HepG2 (cell line): ENCODE measurements around the gene EIF4H. TPM values are rescaled to one million over a fixed set of nuclear protein-coding genes. Genes with fewer than 3 reads are reported as not detected.

Source experiments
- BCL3 ChIP-seq: sonication (generic); formaldehyde crosslinking; IDR thresholded peaks from 2 replicates; pipeline ENCODE4 v1.5.1; 2020; ENCODE audit warnings: mild to moderate bottlenecking, missing genetic modification reagents, moderate library complexity
- MYNN ChIP-seq: sonication (generic); formaldehyde crosslinking; IDR thresholded peaks from 2 replicates; pipeline ENCODE4 v1.4.0; 2020; ENCODE audit warnings: mild to moderate bottlenecking, low read depth, missing genetic modification reagents
- NFKBIZ ChIP-seq: IDR thresholded peaks from 2 replicates; pipeline ENCODE4 v1.6.1; 2018; ENCODE audit warnings: missing genetic modification reagents, missing compliant biosample characterization
- POGK ChIP-seq: sonication (generic); formaldehyde crosslinking; conservative IDR thresholded peaks from 2 replicates; pipeline ENCODE4 v1.8.0; 2022; ENCODE audit warnings: mild to moderate bottlenecking, moderate library complexity, missing genetic modification reagents
- RXRB ChIP-seq: IDR thresholded peaks from 2 replicates; pipeline ENCODE4 v1.6.1; 2016; ENCODE audit warnings: borderline replicate concordance, missing genetic modification reagents, missing compliant biosample characterization
- SETDB1 ChIP-seq: sonication (generic); formaldehyde crosslinking; IDR thresholded peaks from 2 replicates; pipeline ENCODE4 v1.5.1; 2020; ENCODE audit warnings: missing genetic modification reagents, mild to moderate bottlenecking, borderline replicate concordance
- SMYD3 ChIP-seq: sonication (generic); formaldehyde crosslinking; IDR thresholded peaks from 2 replicates; pipeline ENCODE4 v1.8.1; 2023; ENCODE audit warnings: mild to moderate bottlenecking, missing genetic modification reagents
- SNAPC5 ChIP-seq: sonication (generic); formaldehyde crosslinking; IDR thresholded peaks from 2 replicates; pipeline ENCODE4 v1.8.1; 2023; ENCODE audit warnings: mild to moderate bottlenecking, missing genetic modification reagents, borderline replicate concordance
- ZNF260 ChIP-seq: sonication (generic); formaldehyde crosslinking; IDR thresholded peaks from 2 replicates; pipeline ENCODE4 v1.4.0; 2020; ENCODE audit warnings: missing genetic modification reagents, low read depth, mild to moderate bottlenecking, borderline replicate concordance
- ZNF326 ChIP-seq: sonication (generic); formaldehyde crosslinking; IDR thresholded peaks from 2 replicates; pipeline ENCODE4 v1.4.0; 2020; ENCODE audit warnings: missing genetic modification reagents, borderline replicate concordance
- ZNF567 ChIP-seq: sonication (generic); formaldehyde crosslinking; IDR thresholded peaks from 2 replicates; pipeline ENCODE4 v1.8.1; 2023; ENCODE audit warnings: mild to moderate bottlenecking, missing genetic modification reagents, borderline replicate concordance
- ZNF614 ChIP-seq: IDR thresholded peaks from 2 replicates; pipeline ENCODE4 v1.6.1; 2018; ENCODE audit warnings: missing biosample characterization, missing genetic modification reagents, inconsistent platforms, borderline replicate concordance
- ZSCAN12 ChIP-seq: sonication (generic); formaldehyde crosslinking; IDR thresholded peaks from 2 replicates; pipeline ENCODE4 v1.9.0; 2021; ENCODE audit warnings: mild to moderate bottlenecking, missing genetic modification reagents
- polyA plus RNA-seq, 8 experiments: library from polyadenylated mRNA; depleted of rRNA in 3 of 8; stranded (reverse) in 7 of 8; unstranded in 1 of 8; fragments of >200 nt; fragmentation: Illumina TruSeq in 4 of 8; extraction: Trizol in 4 of 8; gene quantifications; 2 replicates each; pipeline versions ENCODE4 v1.2.1 to v1.2.3, GENCODE V29; 2011 to 2016; ENCODE audit warnings: low read depth in 4 of 8, missing spikeins in 1 of 8, mixed read lengths in 1 of 8; ENCODE audit not compliant: insufficient read depth in 1 of 8
- total RNA-seq, 5 experiments: library from RNA; depleted of rRNA; stranded (reverse); fragments of >200 nt; fragmentation: Illumina TruSeq; extraction: Trizol; gene quantifications; 2 replicates each; pipeline ENCODE4 v1.2.3, GENCODE V29; 2016; ENCODE audit warnings: low read depth in 1 of 5
- TF ChIP-seq, protein P1 (sequence below), 2 experiments: IDR thresholded peaks; 2 replicates each; pipeline ENCODE4 v1.6.1; 2011 to 2012; ENCODE audit warnings: low read length in 2 of 2, borderline replicate concordance in 1 of 2, low read depth in 1 of 2, mild to moderate bottlenecking in 1 of 2, moderate library complexity in 1 of 2
- TF ChIP-seq, protein P2 (sequence below): IDR thresholded peaks from 2 replicates; pipeline ENCODE4 v1.6.1; 2018; ENCODE audit warnings: missing genetic modification reagents, mild to moderate bottlenecking, missing compliant biosample characterization
- TF ChIP-seq, protein P3 (sequence below): sonication (generic); formaldehyde crosslinking; IDR thresholded peaks from 2 replicates; pipeline ENCODE4 v1.8.0; 2022; ENCODE audit warnings: mild to moderate bottlenecking, missing genetic modification reagents, moderate library complexity
- TF ChIP-seq, protein P4 (sequence below): sonication (generic); formaldehyde crosslinking; IDR thresholded peaks from 2 replicates; pipeline ENCODE4 v1.4.0; 2020; ENCODE audit warnings: missing genetic modification reagents

EIF4H gene
- total and polyA plus RNA-seq, 2 of the 13 experiments (the other 11 are each of a cell fraction or from before 2014, with no cell fraction given): 232 to 321 TPM

DNA sequence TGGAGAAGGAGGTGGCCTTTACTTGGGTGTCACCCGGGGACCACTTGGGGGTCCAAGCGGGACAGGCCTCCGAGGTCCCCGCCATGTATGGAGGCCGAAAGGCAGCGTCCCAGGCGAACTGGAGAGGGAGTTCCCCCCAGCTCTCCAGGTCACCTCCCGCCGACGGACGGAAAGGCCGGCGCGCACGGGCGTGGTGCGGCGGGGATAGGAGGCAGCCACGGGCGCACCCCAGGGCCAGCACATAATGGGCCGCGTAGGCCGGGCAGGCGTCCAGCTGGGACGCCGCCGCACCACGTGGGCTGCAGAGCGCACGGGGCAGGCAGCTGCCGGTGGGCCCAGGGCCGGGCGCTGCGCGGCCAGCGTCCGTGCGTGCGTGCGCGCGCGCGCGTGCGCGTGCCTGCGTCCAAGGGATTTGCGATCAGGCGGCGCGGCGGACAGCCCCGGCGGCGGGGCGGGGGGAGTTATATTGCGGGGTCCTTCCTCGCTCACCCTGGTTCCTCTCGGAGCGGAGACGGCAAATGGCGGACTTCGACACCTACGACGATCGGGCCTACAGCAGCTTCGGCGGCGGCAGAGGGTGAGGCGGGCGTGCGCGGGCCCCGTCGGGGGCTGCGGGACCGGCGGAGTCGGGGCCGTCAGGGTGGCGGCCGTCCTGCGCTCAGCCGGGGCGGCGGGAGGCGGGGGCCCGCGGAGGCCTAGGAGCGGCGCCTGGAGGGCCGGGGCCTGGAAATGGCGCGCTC is at the start of gene EIF4H (continued):
- TF ChIP-seq, protein P1, sequence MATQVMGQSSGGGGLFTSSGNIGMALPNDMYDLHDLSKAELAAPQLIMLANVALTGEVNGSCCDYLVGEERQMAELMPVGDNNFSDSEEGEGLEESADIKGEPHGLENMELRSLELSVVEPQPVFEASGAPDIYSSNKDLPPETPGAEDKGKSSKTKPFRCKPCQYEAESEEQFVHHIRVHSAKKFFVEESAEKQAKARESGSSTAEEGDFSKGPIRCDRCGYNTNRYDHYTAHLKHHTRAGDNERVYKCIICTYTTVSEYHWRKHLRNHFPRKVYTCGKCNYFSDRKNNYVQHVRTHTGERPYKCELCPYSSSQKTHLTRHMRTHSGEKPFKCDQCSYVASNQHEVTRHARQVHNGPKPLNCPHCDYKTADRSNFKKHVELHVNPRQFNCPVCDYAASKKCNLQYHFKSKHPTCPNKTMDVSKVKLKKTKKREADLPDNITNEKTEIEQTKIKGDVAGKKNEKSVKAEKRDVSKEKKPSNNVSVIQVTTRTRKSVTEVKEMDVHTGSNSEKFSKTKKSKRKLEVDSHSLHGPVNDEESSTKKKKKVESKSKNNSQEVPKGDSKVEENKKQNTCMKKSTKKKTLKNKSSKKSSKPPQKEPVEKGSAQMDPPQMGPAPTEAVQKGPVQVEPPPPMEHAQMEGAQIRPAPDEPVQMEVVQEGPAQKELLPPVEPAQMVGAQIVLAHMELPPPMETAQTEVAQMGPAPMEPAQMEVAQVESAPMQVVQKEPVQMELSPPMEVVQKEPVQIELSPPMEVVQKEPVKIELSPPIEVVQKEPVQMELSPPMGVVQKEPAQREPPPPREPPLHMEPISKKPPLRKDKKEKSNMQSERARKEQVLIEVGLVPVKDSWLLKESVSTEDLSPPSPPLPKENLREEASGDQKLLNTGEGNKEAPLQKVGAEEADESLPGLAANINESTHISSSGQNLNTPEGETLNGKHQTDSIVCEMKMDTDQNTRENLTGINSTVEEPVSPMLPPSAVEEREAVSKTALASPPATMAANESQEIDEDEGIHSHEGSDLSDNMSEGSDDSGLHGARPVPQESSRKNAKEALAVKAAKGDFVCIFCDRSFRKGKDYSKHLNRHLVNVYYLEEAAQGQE (IDR thresholded peaks at IDR 0.05; ENCODE audit: borderline replicate concordance in 1 of 2, low read depth in 1 of 2, low read length in 2 of 2): 0 out of 4 replicates have a peak, but pooled peaks of 1 of the 2 experiments have one; percentile 18
- TF ChIP-seq ZNF614 (CRISPR knock-in tag): 0 out of 2 replicates have a peak, but pooled peaks have one; percentile 4
- TF ChIP-seq, protein P2, sequence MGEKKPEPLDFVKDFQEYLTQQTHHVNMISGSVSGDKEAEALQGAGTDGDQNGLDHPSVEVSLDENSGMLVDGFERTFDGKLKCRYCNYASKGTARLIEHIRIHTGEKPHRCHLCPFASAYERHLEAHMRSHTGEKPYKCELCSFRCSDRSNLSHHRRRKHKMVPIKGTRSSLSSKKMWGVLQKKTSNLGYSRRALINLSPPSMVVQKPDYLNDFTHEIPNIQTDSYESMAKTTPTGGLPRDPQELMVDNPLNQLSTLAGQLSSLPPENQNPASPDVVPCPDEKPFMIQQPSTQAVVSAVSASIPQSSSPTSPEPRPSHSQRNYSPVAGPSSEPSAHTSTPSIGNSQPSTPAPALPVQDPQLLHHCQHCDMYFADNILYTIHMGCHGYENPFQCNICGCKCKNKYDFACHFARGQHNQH (CRISPR knock-in tag): peak; percentile 66
- TF ChIP-seq NFKBIZ (CRISPR knock-in tag): no peak
- TF ChIP-seq, protein P3, sequence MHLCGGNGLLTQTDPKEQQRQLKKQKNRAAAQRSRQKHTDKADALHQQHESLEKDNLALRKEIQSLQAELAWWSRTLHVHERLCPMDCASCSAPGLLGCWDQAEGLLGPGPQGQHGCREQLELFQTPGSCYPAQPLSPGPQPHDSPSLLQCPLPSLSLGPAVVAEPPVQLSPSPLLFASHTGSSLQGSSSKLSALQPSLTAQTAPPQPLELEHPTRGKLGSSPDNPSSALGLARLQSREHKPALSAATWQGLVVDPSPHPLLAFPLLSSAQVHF (CRISPR knock-in tag): no peak
- no peak for TF ChIP-seq ZNF326 (CRISPR knock-in tag)
- no peak for TF ChIP-seq ZNF260 (CRISPR knock-in tag)
- TF ChIP-seq, protein P4, sequence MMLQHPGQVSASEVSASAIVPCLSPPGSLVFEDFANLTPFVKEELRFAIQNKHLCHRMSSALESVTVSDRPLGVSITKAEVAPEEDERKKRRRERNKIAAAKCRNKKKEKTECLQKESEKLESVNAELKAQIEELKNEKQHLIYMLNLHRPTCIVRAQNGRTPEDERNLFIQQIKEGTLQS (CRISPR knock-in tag): no peak
- TF ChIP-seq SNAPC5 (CRISPR knock-in tag): no peak
- TF ChIP-seq ZNF567 (CRISPR knock-in tag): no peak; the same call in 1 of the 2 replicates
- TF ChIP-seq BCL3 (CRISPR knock-in tag): peak; percentile 95
- peak; percentile 50; the same call in 1 of the 2 replicates for TF ChIP-seq POGK (CRISPR knock-in tag)
- no peak for TF ChIP-seq SETDB1 (CRISPR knock-in tag)
- TF ChIP-seq SMYD3 (CRISPR knock-in tag): no peak
- 0 out of 2 replicates have a peak, but pooled peaks have one; percentile 54 for TF ChIP-seq ZSCAN12 (CRISPR knock-in tag)
- TF ChIP-seq MYNN (CRISPR knock-in tag): no peak
- TF ChIP-seq RXRB (CRISPR knock-in tag): no peak
